Coronary artery (tissue), 2 donors: Measurements from ENCODE around the gene EIF3F.
"Not testable (repeated sequence)": the region's sequence is repeated elsewhere in the genome, so short reads cannot be mapped to it uniquely, and the experiment has no call there.

Experiments used
- DNase-seq: peaks from one replicate; pipeline ENCODE4 v3.0.0-alpha.2; 2017; ENCODE audit warnings: low spot score
- H3K27ac ChIP-seq, 2 donors: fragments of 200-600 bp; sonication (generic); one replicate each; pipeline ENCODE4 v1.5.1; 2016 to 2019
- H3K4me3 ChIP-seq: fragments of 200-600 bp; sonication (generic); 2 replicates; pipeline ENCODE4 v1.5.1; 2016; ENCODE audit warnings: mild to moderate bottlenecking, moderate library complexity
- CTCF ChIP-seq: fragments of 200-600 bp; sonication (generic); IDR thresholded peaks from one replicate; pipeline ENCODE4 v1.5.1; 2019; ENCODE audit warnings: antibody characterized with exemption

The EIF3F gene

DNA sequence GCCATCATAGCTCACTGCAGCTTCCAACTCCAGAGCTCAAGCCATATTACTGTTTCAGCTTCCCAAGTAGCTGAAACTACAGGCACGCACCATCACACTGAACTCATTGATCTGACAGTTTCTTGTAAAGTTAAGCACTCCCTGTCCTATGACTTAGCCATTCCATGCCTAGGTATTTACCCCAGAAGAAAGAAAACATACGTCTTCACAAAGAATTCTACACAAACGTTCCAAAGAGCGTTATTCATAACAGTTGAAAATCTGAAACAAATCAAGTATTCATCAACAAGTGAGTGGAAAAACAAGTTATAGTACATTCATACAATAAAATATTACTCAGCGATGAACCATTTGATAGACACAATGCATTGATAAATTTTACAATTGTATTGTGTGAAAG is 14.1 kb upstream of the EIF3F start:
- Histone ChIP-seq H3K27ac (no peak overlapping the region), H3K4me3 (no peak overlapping the region)
- no peak for DNase-seq
- TF ChIP-seq CTCF, result no peak

DNA sequence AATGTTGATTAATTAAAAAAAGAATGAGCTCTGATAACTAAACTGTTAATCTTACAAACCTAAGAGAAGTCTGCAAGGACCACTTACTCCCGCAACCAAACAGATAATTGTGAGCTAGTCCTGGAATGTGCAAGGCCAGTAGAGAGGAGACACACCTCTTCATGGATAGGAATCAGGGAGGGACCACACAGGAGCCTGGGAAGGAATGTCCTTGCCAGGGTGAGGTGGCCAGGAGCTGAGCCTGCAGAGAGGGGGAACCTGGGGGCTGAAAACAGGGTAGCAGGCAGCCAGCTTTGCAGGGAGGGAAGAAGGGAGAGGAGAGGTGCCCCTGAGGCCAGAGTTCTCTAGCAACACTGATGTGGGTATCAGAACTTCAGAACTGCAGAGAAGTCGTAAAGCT is 12.5 kb upstream of the EIF3F start:
- Histone ChIP-seq H3K27ac (no peak overlapping the region), H3K4me3 (no peak overlapping the region)
- TF ChIP-seq CTCF, result no peak
- no peak for DNase-seq

DNA sequence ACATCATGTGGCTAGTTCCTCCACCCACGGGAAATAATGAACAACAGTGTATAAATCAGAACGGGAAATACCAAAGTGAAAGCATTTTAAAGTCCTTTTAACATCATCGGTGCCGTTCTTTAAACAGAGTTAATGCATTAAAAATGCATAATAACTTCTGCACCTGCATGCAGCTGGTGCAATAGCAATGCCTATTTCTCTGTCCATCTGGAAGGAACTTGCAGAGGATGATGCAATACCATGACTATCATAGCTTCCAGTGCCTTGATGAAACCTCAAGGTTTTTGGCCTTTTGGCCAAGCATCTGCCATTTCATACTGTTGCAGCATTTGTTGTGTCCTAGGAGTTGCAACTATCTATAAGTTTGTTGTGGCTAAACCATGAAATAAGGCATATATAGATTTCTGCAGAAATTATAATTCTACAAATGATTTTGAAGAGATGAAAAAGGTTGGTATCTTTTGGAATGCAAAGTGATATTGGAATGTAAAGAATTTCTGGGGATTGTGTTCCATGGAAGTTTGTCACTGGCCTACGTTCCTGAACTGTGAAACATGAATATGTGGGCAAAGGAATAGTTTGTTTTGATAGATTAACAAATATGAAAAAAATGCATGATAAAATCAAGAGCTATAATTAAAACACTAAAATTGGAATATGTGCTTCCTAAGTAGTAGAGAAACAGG is 9.8 kb upstream of the EIF3F start:
- no peak for DNase-seq
- H3K4me3 ChIP-seq, result no peak overlapping the region
- no peak overlapping the region for H3K27ac ChIP-seq
- TF ChIP-seq CTCF, result no peak

- Histone ChIP-seq H3K4me3 (no peak overlapping the region), H3K27ac (no peak overlapping the region)
- TF ChIP-seq CTCF, result no peak
- DNase-seq, result no peak
These were observed 5.4 kb upstream of the EIF3F start for GRCh38 chr11:7981619-7982157.

DNA sequence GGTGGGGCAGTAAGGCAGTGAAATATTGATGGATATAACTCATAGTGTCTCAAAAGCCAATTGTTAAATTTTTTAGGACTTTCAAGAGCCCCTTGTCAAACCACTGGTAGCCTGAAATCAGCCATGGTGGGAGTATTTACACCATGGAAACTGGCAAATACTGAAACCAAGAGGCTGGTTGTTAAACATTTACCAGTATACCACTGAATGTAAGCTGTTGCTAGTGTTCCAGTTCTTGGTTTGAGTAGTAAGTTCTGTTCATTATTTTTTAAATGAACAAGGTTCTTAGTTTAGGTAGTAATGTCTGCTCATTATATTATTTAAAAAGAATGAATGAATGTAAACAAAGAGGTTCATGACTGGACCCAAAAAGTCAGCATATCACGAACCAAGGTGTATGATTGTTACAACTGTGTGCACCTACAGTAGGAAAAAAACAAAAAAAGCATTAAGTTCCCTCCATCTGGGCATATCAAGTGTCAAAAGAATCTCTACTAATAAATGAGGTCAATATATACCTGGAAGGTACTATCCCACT is 4.5 kb upstream of the EIF3F start:
- no peak for TF ChIP-seq CTCF
- no peak for DNase-seq
- no peak overlapping the region for H3K4me3 ChIP-seq
- H3K27ac ChIP-seq, result no peak overlapping the region

GRCh38 chr11:7983832-7984590 is 3.1 kb upstream of the EIF3F start:
- TF ChIP-seq CTCF, result no peak
- DNase-seq, result no peak
- Histone ChIP-seq H3K4me3 (no peak overlapping the region), H3K27ac (no peak overlapping the region)

GRCh38 chr11:7987560-7987883 is 385 bp downstream of the EIF3F start:
- Histone ChIP-seq H3K27ac (peak overlapping the region; percentile 4 to 78), H3K4me3 (peak overlapping the region; percentile 84)
- DNase-seq, result not testable (repeated sequence)
